GM20000 (cell line): ENCODE measurements around the gene PRC1.

Source experiments
- DNase-seq: peaks from one replicate; pipeline ENCODE4 v3.0.0; 2012; ENCODE audit warnings: low spot score
- TF ChIP-seq, protein P1 (sequence below): IDR thresholded peaks from 2 replicates; pipeline ENCODE4 v1.5.1; 2012; ENCODE audit warnings: mild to moderate bottlenecking, control low read depth; ENCODE audit errors: extremely low read depth, missing control alignments

PRC1 gene

DNA sequence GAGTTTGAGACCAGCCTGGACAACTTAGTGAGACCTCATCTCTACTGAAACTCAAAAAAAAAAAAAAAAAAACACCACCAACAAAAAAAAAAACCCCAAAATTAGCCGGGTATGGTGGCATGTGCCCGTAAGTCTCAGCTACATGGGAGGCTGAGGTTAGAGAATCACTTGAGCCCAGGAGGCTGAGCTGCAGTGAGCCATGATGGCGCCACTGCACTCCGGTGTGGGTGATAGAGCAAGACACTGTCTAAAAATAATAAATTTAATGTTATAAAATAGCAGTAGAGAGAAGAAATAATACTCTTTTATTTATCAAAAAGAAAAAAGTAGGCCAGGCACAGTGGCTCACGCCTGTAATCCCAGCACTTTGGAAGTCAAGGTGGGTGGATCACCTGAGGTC is 22.2 kb downstream of the PRC1 start:
- TF ChIP-seq, protein P1, sequence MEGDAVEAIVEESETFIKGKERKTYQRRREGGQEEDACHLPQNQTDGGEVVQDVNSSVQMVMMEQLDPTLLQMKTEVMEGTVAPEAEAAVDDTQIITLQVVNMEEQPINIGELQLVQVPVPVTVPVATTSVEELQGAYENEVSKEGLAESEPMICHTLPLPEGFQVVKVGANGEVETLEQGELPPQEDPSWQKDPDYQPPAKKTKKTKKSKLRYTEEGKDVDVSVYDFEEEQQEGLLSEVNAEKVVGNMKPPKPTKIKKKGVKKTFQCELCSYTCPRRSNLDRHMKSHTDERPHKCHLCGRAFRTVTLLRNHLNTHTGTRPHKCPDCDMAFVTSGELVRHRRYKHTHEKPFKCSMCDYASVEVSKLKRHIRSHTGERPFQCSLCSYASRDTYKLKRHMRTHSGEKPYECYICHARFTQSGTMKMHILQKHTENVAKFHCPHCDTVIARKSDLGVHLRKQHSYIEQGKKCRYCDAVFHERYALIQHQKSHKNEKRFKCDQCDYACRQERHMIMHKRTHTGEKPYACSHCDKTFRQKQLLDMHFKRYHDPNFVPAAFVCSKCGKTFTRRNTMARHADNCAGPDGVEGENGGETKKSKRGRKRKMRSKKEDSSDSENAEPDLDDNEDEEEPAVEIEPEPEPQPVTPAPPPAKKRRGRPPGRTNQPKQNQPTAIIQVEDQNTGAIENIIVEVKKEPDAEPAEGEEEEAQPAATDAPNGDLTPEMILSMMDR = no peak
- no peak for DNase-seq

DNA sequence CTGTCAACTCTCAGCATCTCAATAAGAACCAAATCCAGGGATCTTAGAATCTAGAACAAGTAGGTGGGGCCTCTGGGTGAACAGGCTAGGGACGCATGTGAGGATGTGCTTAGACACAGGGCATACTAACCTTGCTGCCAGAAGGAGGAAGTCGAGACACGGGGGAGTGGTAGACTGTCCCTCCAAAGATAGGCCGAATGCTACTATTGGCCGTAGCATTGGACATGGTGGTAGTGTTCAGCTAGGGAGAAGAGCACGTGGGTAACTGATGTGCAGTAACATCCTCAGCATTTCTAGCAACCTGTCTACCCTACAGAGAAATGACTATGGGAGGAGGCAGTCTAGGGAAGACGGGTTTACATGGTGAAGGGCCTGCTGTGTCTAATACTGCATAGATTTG is 24.1 kb downstream of the PRC1 start:
- no peak for DNase-seq
- TF ChIP-seq, protein P1 = no peak

- TF ChIP-seq, protein P1 = no peak
- DNase-seq = no peak
Observed at GRCh38 chr15:90968434-90968833, 25.9 kb downstream of the PRC1 start.

DNA sequence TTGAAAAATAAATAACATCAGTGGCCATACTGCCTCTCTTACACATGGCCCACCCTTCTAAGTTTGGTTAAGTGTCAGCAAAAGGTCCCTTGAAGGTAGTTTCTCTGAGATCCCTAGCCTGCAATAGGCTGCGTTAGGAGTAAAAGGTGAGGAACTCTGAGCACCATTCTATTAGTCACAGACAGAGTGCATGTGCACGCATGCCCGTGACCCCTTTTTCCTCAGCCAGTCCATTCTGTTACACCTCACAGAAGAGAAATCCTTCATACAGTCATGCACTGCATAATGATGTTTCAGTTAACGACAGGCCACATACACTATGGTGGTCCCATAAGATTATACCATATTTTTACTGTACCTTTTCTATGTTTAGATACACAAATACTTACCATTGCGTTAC is 27.1 kb downstream of the PRC1 start:
- TF ChIP-seq, protein P1 = no peak
- no peak for DNase-seq

DNA sequence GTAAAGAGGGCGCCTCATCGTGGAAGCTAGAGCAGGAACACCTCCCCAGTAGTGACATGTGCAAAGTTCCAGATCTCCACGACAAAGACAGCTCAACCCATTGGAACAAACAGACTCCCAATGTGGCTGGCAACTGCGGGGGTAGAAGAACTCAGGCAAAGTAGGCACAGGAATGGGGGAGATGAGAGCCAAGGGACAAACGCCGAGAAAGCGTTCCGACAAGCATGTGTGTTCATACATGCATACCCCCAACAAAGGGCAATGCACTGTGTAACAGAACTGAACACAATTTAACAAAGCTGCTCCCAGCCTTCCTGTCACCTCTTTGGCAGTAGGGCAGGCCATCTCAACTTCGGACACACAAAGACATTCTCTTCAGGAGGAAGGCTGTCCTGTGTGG is 28.1 kb downstream of the PRC1 start:
- TF ChIP-seq, protein P1 = no peak

GRCh38 chr15:90962021-90962420 is 32.3 kb downstream of the PRC1 start:
- no peak for DNase-seq
- TF ChIP-seq, protein P1 = no peak

More for the DNA sequence above, 28.1 kb downstream of the PRC1 start:
- DNase-seq = no peak

GRCh38 chr15:90960298-90961091 is 33.8 kb downstream of the PRC1 start:
- TF ChIP-seq, protein P1 = no peak
- no peak for DNase-seq
